Gastrocnemius medialis (tissue), 4 donors: ENCODE results near the gene CRYGB. TPM values are rescaled to one million over a fixed set of nuclear protein-coding genes. Genes with fewer than 3 reads are reported as not detected.

Experiments
- total RNA-seq, 4 donors: library from RNA; depleted of rRNA; stranded (reverse); fragments of >200 nt; gene quantifications; one replicate each; pipeline versions ENCODE4 v1.1.0 to v1.2.3, GENCODE V29; 2016

The CRYGB gene
- total RNA-seq, 4 donors from 2014 or later, result not detected

Other genes starting within 250 kb of the CRYGB start
- gene PLEKHM3, start 120.6 kb downstream of the CRYGB start, total RNA-seq, result 1 to 10 TPM; 5.6 to 8.8 (median 6.8) TPM
- gene CRYGD, start 21.6 kb downstream of the CRYGB start, total RNA-seq, result not detected
- gene CRYGC, start 16.3 kb downstream of the CRYGB start, total RNA-seq, result not detected
- gene CRYGA, start 17.4 kb upstream of the CRYGB start, total RNA-seq, result not detected
- not detected for gene C2orf80, start 43.9 kb upstream of the CRYGB start, total RNA-seq
- gene IDH1, start 108.9 kb upstream of the CRYGB start, total RNA-seq, result 10 to 100 TPM; 11.2 to 39.0 (median 15.0) TPM
- 10 to 100 TPM; 14.0 to 23.9 (median 17.9) TPM for gene PIKFYVE, start 120.1 kb upstream of the CRYGB start, total RNA-seq